HL-60/S4 treated with phorbol 12-myristate 13-acetate at 8.2 ng/mL for 4 days and 3 days (cell line): Measurements from ENCODE around the gene TRIM44.
"Not testable (repeated sequence)": the region's sequence is repeated elsewhere in the genome, so short reads cannot be mapped to it uniquely, and the experiment has no call there.

ENCODE experiments used
- in situ Hi-C: fragments of 300-500 bp; cut with MboI; formaldehyde crosslinking; loops from 2 replicates; pipeline ENCODE4 v1.15.0; 2022; ENCODE audit warnings: low sequenced_read_pairs

Gene TRIM44

GRCh38 chr11:35667257-35667656 is 4.7 kb downstream of the TRIM44 start:
- in situ Hi-C loops, result no loop called here

- in situ Hi-C loops, result not testable (repeated sequence)
These were observed 5.8 kb downstream of the TRIM44 start for GRCh38 chr11:35668350-35668749.

DNA sequence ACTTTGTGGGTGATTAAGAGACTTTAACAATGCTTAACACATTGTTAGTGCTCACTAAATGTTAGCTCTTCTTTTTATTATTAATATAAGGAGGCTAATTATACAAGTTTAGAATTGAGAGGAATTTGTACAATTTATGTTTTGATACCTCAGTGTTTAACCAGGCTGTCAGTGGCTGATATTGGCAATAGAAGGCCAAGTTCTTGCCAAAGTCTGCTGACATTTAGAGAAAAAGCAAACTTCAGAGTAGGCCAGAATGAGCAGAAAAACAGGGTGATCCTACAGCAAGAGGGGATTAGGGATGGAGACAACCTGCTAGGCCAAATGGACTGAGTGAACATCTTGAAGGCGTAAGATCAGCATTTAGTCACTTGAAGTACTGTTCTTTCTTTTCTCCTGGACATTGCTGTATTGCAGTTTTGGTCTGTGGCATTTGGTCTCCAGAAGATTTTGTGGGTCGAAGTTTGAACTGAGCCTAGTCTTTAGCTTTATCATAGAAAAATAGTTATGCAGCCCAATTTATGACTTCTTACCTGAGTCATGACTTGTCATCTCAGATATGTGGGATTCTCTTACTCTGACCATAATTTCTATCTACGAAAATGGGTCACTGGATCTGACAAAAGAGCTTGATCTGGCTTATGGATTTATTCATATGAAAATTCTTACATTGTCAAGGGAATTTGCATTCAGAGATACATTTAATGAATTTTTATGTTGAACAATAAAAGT is 9.0 kb downstream of the TRIM44 start:
- in situ Hi-C loops, result no loop called here

DNA sequence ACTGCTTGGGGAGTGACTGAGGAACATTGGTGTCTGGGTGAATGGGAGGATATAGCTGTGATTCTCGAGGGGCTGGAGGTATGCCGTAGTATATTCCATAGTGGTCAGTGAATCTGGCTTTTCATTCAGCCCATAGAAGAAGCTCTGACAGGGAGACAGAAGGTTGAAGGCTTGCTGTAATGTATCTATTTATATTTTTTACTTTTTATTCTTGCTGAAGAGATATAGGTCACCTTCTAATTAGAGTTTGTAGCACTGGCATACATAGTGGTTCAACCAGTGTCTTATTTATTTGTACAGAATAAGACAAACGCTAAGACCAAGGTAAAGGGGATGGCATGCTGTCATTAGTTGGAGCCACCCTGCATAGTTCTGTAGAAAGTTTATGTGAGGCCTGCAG is 10.0 kb downstream of the TRIM44 start:
- in situ Hi-C loops, result no loop called here

DNA sequence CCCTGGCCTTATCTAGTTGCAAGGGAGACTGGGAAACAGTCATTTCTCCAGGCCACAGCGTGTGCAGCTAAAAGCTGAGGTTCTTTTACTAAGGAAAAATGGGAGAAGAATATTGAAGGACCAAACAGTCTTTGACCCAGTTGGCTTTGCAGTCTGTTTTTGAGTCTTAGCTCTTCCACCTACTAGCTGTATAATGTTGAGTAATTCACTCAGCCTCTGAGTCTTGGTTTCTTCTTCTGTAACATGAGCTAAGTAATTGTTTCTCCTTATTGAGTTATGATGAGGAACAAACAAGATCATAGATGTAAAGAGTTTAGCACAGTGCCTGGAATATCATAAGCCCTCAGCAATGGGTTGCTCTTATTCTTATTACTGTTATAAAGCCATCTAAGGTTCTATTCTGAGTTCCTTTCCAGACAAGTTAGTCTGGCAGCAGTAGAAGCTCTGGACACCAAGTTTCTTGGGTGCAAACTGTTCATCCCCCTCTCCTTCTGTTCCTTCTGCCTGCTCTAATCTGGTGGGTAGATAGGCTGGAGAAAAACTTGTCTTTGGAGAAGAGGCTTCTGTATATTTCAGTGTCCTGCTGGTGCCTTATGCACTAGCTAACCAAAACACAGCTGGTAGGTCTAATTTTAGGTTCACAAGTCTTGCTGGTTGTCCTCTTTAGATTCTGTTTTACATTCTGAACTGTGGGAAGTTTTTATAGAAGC is 13.5 kb downstream of the TRIM44 start:
- in situ Hi-C loops, result no loop called here

DNA sequence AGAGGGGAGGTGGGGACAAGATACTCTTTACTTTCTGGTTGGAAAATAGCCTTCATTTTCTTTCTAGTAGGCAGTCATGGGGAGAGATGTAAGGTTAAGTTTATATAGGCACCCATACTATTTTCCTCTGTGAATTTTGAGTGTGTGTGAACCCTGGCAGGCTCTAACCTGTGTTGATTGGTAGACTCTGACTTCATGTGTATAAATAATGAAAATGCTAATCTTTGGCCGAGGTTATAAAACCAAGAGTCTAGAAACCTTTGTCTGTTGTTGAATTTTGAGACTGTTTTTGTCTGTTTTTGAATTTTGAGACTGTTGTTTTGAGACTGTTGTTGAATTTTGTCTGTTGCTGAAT is 14.0 kb downstream of the TRIM44 start:
- in situ Hi-C loops, result no loop called here

- in situ Hi-C loops, result no loop called here
These were observed 15.3 kb downstream of the TRIM44 start for GRCh38 chr11:35677904-35678303.

DNA sequence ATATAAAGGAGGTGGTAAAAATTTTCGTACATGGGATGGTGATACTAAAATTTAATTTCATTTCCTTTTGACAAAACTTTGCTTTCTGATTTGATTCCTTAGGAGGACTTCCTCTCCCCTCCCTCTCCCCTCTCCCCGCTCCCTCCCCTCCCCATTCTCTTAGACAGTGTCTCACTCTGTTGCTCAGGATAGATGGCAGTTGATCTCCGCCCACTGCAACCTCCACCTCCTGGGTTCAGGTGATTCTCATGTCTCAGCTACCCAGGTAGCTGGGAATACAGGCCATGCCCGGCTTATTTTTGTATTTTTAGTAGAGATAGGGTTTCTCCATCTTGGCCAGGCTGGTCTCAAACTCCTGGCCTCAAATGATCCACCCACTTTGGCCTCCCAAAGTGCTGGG is 15.9 kb downstream of the TRIM44 start:
- in situ Hi-C loops, result no loop called here

DNA sequence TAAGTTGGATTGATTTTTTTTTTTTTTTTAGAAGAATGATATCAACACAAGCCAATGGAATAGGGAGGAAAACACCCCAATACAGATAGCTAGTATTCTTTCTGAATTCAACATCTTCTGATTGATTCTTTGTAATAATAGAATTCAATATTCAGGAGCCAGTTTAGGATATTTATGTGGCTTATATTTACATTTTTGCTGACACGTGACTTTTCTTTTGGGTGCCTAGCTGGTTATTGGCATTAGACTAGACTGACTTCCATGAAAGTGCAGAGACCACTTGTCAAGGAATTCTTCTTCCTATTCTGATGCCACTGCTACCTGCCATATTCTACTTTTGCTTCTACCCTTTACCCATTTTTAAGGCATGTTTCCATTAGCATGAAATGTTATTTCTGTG is 16.4 kb downstream of the TRIM44 start:
- in situ Hi-C loops, result no loop called here

DNA sequence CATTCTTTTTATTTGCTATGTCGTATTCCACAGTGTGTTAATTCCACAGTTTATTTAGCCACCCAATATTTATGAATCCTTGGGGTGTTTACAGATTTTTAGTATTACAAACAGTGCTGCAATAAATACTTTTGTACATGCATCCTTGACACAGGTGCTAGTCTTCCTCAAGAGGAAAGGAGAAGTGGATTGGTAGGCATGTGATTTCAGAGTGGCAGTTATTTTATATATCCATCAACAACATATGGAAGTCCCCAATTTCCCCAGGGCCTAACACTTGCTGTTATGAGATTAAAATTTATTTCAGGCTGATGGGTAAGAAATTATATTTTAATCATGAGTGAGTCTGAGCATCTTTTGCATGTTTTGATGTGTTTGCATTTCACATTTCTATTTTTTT is 17.9 kb downstream of the TRIM44 start:
- in situ Hi-C loops, result no loop called here

- in situ Hi-C loops, result no loop called here
These were observed 18.7 kb downstream of the TRIM44 start for GRCh38 chr11:35681163-35681767.

- in situ Hi-C loops, result no loop called here
These were observed 19.9 kb downstream of the TRIM44 start for GRCh38 chr11:35682230-35683173.

DNA sequence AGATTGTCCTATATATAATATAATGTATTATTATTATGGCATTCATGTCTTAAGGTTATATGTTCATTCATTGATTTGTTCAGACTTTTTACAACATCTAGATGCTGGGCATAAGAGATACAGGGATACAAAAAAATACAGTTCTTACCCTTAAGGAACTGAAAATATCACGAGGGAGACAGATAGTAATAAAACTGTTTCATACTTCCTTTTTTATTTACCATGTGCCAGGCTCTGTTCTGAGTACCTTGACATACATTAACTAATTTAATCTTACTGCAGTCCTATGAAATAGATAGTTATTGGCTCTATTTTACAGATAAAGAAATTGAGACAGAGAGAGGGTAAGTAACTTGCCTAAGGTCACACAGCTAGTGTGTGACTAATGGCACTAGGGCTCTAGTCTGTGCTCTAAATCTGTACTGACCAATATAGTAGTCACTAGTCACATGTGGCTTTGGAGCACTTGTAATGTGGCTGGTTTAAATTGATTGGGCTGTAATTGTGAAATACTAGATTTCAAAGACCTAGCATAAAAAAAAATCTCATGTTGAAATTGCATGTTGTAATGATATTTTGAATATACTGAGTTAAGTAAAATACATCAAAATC is 21.3 kb downstream of the TRIM44 start:
- in situ Hi-C loops, result no loop called here

DNA sequence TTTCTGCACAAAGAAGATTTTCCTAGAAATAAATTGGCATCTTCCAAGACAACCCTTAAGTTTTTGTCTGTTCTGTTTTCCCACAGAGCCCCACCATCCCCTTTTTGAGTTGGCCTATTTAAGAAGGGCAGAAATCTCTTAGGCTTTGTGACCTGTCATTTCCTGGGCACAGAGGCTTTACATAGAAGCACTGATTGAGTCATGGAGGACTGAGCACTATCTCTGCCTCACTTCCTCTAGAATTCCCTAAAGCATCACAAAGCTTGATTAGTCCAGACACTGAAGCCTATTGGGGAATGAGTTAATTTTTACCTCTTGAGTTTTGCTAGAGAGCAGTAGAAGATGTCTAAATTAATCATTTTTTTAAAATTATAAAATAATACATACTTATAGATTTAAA is 25.4 kb downstream of the TRIM44 start:
- in situ Hi-C loops, result no loop called here

DNA sequence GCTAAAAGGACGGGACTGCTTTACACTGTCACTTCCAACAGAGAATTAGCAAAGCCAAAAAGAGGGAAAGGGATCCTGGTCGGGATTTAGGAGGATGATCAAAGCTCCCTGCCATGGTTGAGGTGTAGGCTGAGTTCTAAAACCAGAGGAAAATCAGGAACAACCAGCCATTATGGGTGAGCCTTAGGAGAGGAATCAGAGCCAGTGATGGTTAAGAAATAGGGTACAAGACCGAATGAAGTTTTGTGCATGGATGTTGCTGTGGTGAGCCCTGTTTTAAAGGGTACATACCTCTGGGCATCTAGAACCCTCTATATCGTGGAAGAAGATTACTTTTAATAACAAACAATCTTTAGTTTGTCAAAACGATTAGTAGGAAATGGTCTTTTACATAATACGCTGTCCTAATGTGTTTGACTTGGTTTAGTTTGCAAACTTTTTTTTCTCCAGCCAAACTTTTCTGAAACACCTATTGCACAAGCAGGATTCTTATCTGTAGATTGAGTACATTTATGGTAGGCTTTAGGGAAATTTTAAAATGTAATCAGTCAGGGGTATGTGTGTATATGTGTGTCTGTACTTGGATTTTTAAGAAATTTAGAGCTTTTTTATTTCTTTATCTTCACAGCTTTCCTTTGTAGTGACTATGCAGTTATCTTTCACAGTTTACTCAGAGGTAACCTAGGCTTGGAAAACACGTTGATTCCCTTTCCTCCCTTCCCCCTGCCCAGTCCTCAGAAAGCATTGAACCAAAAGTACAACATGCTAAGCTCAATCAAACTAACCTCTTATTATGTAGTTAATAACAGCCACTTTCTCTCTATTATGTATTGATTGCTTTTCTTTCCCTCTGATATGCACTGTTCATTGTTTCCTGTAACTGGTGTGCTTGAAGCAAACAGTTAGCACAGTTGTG is 26.8 kb downstream of the TRIM44 start:
- in situ Hi-C loops, result no loop called here

DNA sequence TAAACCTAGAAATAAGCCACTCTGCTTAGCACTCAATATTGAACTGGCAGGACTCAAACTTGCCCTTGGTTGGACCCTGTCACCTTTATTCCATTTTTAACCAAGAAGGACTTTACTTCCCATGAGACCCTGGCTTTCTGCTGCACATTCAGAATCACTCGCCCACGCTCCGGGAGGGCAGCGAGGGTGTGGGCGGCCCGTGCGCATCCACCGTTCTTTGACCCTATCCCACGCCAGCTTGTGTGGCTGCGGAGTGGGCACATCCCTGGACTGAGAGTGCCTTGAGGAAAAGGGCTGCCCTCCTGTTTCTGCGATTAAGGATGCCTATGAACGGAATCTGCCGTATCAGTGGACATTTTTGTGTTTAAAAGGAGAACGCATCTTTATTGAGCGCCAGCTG is 39.6 kb downstream of the TRIM44 start:
- in situ Hi-C loops, result no loop called here

GRCh38 chr11:35709376-35709775 is 46.8 kb downstream of the TRIM44 start:
- in situ Hi-C loops, result no loop called here

- in situ Hi-C loops, result no loop called here
These were observed 48.8 kb downstream of the TRIM44 start for GRCh38 chr11:35711173-35711910.

- in situ Hi-C loops, result no loop called here
These were observed 49.3 kb downstream of the TRIM44 start for GRCh38 chr11:35711924-35712323.
